Testis (tissue), 2 donors: ENCODE results near the gene SLC16A7.

Experiments used
- POLR2A ChIP-seq: fragments of 450-650 bp; IDR thresholded peaks from one replicate; pipeline ENCODE4 v1.6.1; 2017; ENCODE audit warnings: antibody characterized with exemption, mild to moderate bottlenecking, moderate library complexity
- TF ChIP-seq, protein P1 (sequence below), 3 experiments: fragments of 450-650 bp in 2 of 3; fragments of 200-600 bp in 1 of 3; sonication (generic) in 1 of 3; IDR thresholded peaks; one replicate each; pipeline ENCODE4 v1.5.1; 2016 to 2019; ENCODE audit warnings: antibody characterized with exemption in 3 of 3, mild to moderate bottlenecking in 2 of 3, moderate library complexity in 1 of 3

DNA sequence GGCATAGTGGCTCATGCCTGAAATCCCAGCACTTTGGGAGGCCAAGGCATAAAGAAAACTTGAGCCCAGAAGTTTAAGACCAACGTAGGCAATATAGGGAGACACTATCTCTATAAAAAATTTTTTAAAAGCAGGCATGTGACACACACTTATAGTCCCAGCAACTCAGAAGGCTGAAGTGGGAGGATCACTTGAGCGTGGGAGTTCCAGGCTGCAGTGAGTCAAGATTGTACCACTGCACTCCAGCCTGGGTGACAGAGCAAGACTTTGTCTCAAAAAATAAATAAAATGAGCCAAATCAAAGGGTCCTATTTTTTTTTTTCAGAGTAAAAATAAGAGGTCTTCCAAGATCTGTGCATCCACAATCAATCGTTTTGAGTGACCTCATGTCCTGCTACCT lies 237.6 kb downstream of the SLC16A7 start:
- TF ChIP-seq, protein P1, sequence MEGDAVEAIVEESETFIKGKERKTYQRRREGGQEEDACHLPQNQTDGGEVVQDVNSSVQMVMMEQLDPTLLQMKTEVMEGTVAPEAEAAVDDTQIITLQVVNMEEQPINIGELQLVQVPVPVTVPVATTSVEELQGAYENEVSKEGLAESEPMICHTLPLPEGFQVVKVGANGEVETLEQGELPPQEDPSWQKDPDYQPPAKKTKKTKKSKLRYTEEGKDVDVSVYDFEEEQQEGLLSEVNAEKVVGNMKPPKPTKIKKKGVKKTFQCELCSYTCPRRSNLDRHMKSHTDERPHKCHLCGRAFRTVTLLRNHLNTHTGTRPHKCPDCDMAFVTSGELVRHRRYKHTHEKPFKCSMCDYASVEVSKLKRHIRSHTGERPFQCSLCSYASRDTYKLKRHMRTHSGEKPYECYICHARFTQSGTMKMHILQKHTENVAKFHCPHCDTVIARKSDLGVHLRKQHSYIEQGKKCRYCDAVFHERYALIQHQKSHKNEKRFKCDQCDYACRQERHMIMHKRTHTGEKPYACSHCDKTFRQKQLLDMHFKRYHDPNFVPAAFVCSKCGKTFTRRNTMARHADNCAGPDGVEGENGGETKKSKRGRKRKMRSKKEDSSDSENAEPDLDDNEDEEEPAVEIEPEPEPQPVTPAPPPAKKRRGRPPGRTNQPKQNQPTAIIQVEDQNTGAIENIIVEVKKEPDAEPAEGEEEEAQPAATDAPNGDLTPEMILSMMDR (IDR thresholded peaks at IDR 0.05): no peak
- no peak for TF ChIP-seq POLR2A
